HG03135 (cell line): ENCODE results near the gene DNMBP.
"Not testable (repeated sequence)": the region's sequence is repeated elsewhere in the genome, so short reads cannot be mapped to it uniquely, and the experiment has no call there.

ENCODE experiments used
- ATAC-seq: cut with Tn5 transposase; IDR thresholded peaks from one replicate; pipeline ENCODE4 v1.9.1; 2021; ENCODE audit warnings: mild to moderate bottlenecking, moderate library complexity; ENCODE audit not compliant: unreplicated experiment

Gene DNMBP

GRCh38 chr10:99920486-99920885, 89.3 kb downstream of the DNMBP start:
- ATAC-seq: no peak

GRCh38 chr10:99917963-99918825, 91.6 kb downstream of the DNMBP start:
- no peak for ATAC-seq

DNA sequence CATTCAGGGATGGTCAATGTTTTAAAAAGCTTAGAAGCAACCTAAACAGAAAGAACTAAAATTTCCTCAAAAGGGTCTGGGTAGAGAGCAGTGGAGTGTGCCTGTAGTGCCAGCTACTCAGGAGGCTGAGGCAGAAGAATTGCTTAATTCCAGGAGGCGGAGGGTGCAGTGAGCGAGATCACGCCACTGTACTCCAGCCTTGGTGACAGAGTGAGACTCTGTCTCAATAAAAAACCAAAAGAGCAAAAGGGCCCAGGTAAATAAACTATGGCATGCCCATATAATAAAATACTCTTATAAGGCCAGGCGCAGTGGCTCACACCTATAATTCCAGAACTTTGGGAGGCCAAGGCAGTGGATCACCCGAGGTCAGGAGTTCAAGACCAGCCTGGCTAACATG, 93.0 kb downstream of the DNMBP start:
- no peak for ATAC-seq

- no peak for ATAC-seq
Measured at GRCh38 chr10:99915414-99915813, 94.3 kb downstream of the DNMBP start.

DNA sequence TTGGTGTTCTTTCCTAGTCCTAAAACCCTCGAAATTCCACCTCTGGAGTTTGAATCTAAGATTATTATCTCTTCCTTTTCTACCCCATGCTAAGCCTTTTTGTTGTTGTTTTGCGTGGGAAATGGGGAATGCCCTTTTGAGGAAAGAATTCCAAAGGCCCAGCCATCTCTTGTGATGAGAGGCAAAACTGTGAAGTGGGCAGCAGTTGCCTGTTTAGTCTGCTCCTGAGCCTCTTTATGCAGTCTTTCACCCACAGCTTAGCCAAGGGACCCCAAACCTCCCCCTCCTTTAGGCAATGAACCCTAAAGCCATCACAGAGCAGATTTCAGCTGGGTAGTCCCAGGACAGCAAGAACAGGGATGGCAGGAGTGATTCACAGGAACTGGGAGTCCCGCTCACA, 95.5 kb downstream of the DNMBP start:
- ATAC-seq: no peak

DNA sequence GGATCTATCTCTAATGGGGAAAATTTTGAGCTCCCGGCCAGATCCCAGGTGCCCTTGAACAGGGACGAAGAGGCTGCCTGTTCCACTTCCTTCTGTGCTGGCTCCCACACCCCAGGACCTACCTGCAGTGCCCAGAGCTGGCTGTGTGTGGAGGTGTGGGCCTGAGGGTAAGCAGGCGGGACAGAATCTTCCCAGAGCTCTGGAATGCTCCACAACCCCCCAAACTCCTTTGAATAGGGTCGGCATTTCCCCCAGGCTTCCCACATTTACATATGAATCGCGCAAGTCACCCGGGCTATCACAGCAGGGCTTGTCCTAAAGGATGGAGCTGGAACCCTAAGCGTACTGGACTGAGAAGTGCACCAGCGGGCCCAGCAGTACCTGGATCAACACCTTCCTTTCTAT, 95.9 kb downstream of the DNMBP start:
- no peak for ATAC-seq

GRCh38 chr10:99912041-99912440, 97.7 kb downstream of the DNMBP start:
- ATAC-seq: no peak

GRCh38 chr10:99908512-99908911, 101.2 kb downstream of the DNMBP start:
- no peak for ATAC-seq

GRCh38 chr10:99906470-99906869, 103.3 kb downstream of the DNMBP start:
- no peak for ATAC-seq

DNA sequence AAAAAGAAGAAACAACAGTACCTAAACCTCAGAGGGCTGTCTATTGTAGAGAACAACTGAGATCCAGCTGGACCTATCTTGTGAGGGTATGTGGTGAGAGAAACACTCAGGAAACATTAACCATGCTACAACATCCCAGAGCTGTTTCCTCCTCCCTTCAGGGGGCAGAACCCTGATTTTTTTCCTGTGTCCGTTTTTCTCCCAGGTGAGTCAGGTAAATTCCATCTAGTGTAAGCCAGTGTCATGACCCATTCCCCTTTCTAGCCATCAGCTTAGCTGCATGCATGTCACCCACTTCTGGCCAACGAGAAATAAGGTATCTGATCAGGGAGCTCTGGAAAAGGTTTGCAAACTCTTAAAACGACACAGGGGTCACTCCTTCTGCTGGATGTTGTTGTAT, 103.8 kb downstream of the DNMBP start:
- no peak for ATAC-seq

GRCh38 chr10:99895867-99896266, 113.9 kb downstream of the DNMBP start:
- ATAC-seq: no peak

DNA sequence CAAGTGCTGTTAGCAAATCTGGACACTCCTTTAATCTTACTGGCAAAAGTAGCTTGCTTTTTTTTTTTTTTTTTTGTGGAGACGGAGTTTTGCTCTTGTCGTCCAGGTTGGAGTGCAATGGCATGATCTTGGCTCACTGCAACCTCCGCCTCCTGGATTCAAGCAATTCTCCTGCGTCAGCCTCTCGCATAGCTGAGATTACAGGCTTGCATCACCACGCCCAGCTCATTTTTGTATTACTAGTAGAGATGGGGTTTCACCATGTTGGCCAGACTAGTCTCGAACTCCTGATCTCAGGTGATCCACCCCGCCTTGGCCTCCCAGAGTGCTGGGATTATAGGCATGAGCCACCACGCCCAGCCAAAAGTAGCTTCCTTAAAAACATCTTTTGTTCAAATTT, 114.7 kb downstream of the DNMBP start:
- not testable (repeated sequence) for ATAC-seq

GRCh38 chr10:99894613-99895012, 115.1 kb downstream of the DNMBP start:
- ATAC-seq: no peak

GRCh38 chr10:99888622-99889021, 121.1 kb downstream of the DNMBP start:
- ATAC-seq: no peak

DNA sequence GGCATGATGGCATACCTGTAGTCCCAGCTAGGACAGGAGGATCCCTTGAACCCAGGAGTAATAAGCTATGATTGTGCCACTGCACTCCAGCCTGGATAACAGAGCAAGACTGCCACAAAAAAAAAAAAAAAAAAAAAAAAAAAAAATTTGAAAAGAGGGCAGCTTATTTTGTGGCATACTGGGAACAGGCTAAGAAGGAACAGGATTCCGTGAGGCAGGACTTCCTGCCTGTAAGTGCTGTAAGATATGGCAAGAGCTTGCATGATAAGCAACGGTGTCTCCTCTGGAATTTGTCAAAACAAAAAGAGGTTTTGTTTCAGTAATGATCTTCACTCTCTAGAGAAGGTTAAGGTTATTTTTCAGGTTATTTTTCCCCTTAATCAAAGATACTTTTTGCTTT, 126.2 kb downstream of the DNMBP start:
- no peak for ATAC-seq

DNA sequence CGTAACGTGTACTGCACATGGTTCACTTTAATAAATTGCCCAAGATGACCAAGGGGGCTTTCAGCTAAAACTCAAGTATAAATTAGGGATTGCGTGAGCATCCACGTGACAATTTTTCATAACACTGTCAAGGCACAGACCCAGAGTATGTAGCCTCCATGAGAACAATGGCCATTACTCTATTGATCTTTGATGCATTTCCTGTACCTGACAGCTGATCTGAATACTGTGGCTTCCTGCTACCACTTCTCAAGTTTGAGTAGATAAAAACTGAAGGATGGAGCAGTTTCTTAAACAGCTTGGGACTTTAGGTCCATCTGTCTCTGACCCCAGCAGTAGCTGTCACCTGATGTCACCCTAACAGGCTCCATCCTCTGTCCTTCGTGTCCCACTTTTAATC, 128.4 kb downstream of the DNMBP start:
- no peak for ATAC-seq

GRCh38 chr10:99880080-99880835, 129.5 kb downstream of the DNMBP start:
- no peak for ATAC-seq

DNA sequence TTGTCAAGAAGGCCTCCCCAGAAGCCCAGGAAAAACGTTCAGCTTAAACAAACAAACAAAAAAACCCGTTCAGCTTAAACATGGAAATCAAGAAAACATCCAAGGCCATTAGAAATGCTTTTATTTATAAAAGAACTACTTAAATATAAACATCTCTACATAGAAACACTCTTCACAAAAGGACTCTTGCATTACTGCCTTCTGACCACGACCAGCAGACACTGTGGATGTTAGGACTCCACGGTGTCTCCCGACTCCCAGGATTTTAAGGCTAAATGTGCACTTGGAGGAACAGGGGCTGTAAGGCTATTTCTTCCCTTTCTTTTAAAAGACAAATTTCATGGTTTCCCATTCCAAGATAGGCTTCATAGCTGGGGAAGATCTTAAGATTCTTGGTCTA, 134.3 kb downstream of the DNMBP start:
- ATAC-seq: no peak

GRCh38 chr10:99874341-99875085, 135.2 kb downstream of the DNMBP start:
- ATAC-seq: no peak

DNA sequence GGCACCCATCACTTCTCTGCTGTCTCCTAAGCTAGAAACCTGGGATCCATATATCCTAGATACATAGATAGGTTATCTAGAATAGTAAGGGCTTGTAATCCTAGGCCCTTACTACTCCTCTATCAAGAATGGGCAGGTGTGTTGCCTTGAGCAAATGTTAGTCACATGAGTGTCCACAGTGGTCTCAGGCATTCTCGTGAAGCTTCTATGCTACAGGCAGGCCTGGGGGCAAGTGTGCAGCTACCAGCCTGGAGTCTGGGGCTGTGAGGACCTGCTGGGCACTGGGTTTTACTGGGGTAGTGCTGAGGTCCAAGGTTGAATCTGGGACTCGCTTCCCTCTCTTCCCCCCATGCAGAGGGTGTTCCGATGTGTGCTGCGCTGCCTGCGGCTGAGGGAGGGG, 135.9 kb downstream of the DNMBP start:
- ATAC-seq: no peak

- no peak for ATAC-seq
Measured at GRCh38 chr10:99872367-99873162, 137.2 kb downstream of the DNMBP start.
